Measurements from ENCODE around the gene ENPEP. TPM values are rescaled to one million over a fixed set of nuclear protein-coding genes. Genes with fewer than 3 reads are reported as not detected.

ENPEP gene
- total RNA-seq, 4 donors from 2014 or later, result 4.3 to 5.4 (median 4.8) TPM

- H3K27me3 ChIP-seq, result no peaks in the 10 kb centered on the region
- H3K27ac ChIP-seq (replicated peaks in 1 of 4), result no peak overlapping the region
- no peak for DNase-seq (ENCODE audit: extremely low spot score)
- no peaks in the 10 kb centered on the region for H3K36me3 ChIP-seq
- 88% methylated on average over 2 of the region's 2 CpGs for WGBS
- H3K4me1 ChIP-seq, result no peaks in the 10 kb centered on the region
- intact Hi-C loops (cut with DNase I), result no loop called here
- TF ChIP-seq POLR2AphosphoS5 (IDR thresholded peaks at IDR 0.05) (no peak), CTCF (IDR thresholded peaks at IDR 0.05) (no peak), EP300 (IDR thresholded peaks at IDR 0.05) (no peak), POLR2A (IDR thresholded peaks at IDR 0.05; ENCODE audit: low read depth) (no peak)
- H3K9me3 ChIP-seq, result no peaks in the 10 kb centered on the region
- no peak overlapping the region for H3K4me3 ChIP-seq
Observed at GRCh38 chr4:110449947-110450346, 26.0 kb upstream of the ENPEP start.

- intact Hi-C loops (cut with DNase I), result no loop called here
- no peak for TF ChIP-seq POLR2AphosphoS5 (IDR thresholded peaks at IDR 0.05)
- TF ChIP-seq POLR2A (IDR thresholded peaks at IDR 0.05; ENCODE audit: low read depth), result no peak
- TF ChIP-seq CTCF (IDR thresholded peaks at IDR 0.05), result no peak
- no peak for TF ChIP-seq EP300 (IDR thresholded peaks at IDR 0.05)
- H3K4me1 ChIP-seq, result no peaks in the 10 kb centered on the region
- no peak overlapping the region for H3K27ac ChIP-seq (replicated peaks in 1 of 4)
- H3K9me3 ChIP-seq, result no peaks in the 10 kb centered on the region
- no peaks in the 10 kb centered on the region for H3K27me3 ChIP-seq
- WGBS, result 86% methylated on average over 2 of the region's 2 CpGs
- no peaks in the 10 kb centered on the region for H3K36me3 ChIP-seq
- no peak overlapping the region for H3K4me3 ChIP-seq
- no peak for DNase-seq (ENCODE audit: extremely low spot score)
Observed at GRCh38 chr4:110452546-110452945, 23.4 kb upstream of the ENPEP start.

GRCh38 chr4:110454441-110454840 lies 21.5 kb upstream of the ENPEP start:
- no peaks in the 10 kb centered on the region for H3K27me3 ChIP-seq
- no peak overlapping the region for H3K27ac ChIP-seq (replicated peaks in 1 of 4)
- no peak for TF ChIP-seq EP300 (IDR thresholded peaks at IDR 0.05)
- no peak for TF ChIP-seq CTCF (IDR thresholded peaks at IDR 0.05)
- TF ChIP-seq POLR2AphosphoS5 (IDR thresholded peaks at IDR 0.05), result no peak
- no peak for TF ChIP-seq POLR2A (IDR thresholded peaks at IDR 0.05; ENCODE audit: low read depth)
- intact Hi-C loops (cut with DNase I), result no loop called here
- no peaks in the 10 kb centered on the region for H3K36me3 ChIP-seq
- 35% methylated on average over 2 of the region's 2 CpGs for WGBS
- no peaks in the 10 kb centered on the region for H3K9me3 ChIP-seq
- H3K4me1 ChIP-seq, result no peaks in the 10 kb centered on the region
- DNase-seq (ENCODE audit: extremely low spot score), result no peak
- H3K4me3 ChIP-seq, result no peak overlapping the region

GRCh38 chr4:110458494-110459266 lies 17.3 kb upstream of the ENPEP start:
- no peaks in the 10 kb centered on the region for H3K9me3 ChIP-seq
- no peak overlapping the region for H3K4me3 ChIP-seq
- H3K27ac ChIP-seq (replicated peaks in 1 of 4), result no peak overlapping the region
- 76% methylated on average over 4 of the region's 4 CpGs for WGBS
- DNase-seq (ENCODE audit: extremely low spot score), result no peak
- no peaks in the 10 kb centered on the region for H3K4me1 ChIP-seq
- intact Hi-C loops (cut with DNase I), result no loop called here
- TF ChIP-seq CTCF (IDR thresholded peaks at IDR 0.05), result no peak
- TF ChIP-seq EP300 (IDR thresholded peaks at IDR 0.05), result no peak
- no peak for TF ChIP-seq POLR2A (IDR thresholded peaks at IDR 0.05; ENCODE audit: low read depth)
- no peaks in the 10 kb centered on the region for H3K36me3 ChIP-seq
- no peaks in the 10 kb centered on the region for H3K27me3 ChIP-seq
